ENCODE measurements around the gene SCLY.

Gene SCLY

DNA sequence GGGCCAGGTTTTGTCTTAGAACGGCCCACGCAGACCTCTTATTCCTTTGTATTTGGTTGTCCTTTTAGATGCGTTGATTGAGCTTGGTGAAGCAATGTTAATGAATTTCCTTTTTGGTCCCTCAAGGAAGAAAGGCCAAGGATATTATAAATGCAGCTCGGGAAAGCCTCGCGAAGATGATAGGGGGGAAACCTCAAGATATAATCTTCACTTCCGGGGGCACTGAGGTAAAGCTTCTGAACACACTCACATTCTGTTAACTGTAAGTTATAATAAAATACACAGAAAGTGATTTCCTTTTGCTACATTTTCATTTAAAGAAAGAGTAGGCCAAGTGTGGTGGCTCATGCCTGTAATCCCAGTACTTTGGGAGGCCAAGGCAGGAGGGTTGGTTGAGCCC lies 7.1 kb downstream of the SCLY start:
- TF ChIP-seq, protein P1, sequence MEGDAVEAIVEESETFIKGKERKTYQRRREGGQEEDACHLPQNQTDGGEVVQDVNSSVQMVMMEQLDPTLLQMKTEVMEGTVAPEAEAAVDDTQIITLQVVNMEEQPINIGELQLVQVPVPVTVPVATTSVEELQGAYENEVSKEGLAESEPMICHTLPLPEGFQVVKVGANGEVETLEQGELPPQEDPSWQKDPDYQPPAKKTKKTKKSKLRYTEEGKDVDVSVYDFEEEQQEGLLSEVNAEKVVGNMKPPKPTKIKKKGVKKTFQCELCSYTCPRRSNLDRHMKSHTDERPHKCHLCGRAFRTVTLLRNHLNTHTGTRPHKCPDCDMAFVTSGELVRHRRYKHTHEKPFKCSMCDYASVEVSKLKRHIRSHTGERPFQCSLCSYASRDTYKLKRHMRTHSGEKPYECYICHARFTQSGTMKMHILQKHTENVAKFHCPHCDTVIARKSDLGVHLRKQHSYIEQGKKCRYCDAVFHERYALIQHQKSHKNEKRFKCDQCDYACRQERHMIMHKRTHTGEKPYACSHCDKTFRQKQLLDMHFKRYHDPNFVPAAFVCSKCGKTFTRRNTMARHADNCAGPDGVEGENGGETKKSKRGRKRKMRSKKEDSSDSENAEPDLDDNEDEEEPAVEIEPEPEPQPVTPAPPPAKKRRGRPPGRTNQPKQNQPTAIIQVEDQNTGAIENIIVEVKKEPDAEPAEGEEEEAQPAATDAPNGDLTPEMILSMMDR (IDR thresholded peaks at IDR 0.05; ENCODE audit: low read depth, low read length): no peak
- H3K4me3 ChIP-seq (replicated peaks in 1 of 2; ENCODE audit: low read depth in 2 of 2, low read length in 2 of 2): no peak overlapping the region
- DNase-seq (ENCODE audit: low read depth in 2 of 2): no peak

DNA sequence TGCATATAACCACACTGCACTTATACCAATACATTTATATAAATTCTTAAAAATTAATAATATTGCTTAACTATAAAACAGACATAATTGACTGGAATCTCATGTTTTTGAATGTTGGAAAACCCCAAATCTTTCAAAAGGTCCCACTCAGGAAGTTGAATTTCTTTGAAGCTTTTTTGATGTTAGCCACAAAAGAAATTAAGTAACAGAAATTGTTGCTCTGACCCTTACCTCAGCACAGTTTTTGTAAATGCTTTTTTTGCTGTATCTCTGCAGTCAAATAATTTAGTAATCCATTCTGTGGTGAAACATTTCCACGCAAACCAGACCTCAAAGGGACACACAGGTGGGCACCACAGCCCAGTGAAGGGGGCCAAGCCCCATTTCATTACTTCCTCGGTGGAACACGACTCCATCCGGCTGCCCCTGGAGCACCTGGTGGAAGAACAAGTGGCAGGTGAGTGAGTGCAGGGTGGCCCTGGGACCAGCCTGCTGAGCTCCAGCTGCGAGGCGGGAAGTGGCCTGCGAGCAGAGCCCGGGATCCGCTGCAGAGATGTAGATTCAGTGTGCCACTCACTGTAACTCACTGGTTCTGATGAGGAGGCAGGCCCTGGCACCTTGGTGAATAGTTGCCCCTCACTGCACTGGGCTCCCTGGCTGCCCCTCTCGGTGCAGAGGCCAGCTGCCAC lies 8.4 kb downstream of the SCLY start:
- TF ChIP-seq, protein P1 (IDR thresholded peaks at IDR 0.05; ENCODE audit: low read depth, low read length): no peak
- H3K4me3 ChIP-seq (replicated peaks in 1 of 2; ENCODE audit: low read depth in 2 of 2, low read length in 2 of 2): no peak overlapping the region
- no peak for DNase-seq (ENCODE audit: low read depth in 2 of 2)

DNA sequence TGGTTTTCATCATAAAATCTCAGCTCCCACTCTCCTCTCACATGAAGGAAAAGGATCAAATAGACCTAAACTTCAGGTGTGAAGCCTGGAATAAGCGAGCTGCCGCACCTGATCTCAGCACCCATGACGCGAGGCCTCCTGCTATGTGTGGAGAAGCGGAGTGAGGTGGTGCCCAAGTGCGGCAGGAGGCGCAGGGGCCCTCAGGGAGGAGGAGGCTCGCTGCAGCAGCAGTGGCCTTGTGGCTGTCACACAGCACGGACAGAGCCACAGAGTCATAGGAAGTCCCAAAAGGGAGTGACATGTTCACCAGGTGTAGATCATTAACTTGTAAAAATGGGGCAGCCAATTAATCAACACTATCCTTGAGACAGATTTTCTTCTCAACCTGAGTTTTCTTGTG lies 9.1 kb downstream of the SCLY start:
- TF ChIP-seq, protein P1 (IDR thresholded peaks at IDR 0.05; ENCODE audit: low read depth, low read length): no peak
- no peak for DNase-seq (ENCODE audit: low read depth in 2 of 2)

GRCh38 chr2:238075397-238075796 lies 14.6 kb downstream of the SCLY start:
- DNase-seq (ENCODE audit: low read depth in 2 of 2): no peak
- TF ChIP-seq, protein P1 (IDR thresholded peaks at IDR 0.05; ENCODE audit: low read depth, low read length): no peak
- H3K4me3 ChIP-seq (replicated peaks in 1 of 2; ENCODE audit: low read depth in 2 of 2, low read length in 2 of 2): no peak overlapping the region

More for the DNA sequence above, 9.1 kb downstream of the SCLY start:
- no peak overlapping the region for H3K4me3 ChIP-seq (replicated peaks in 1 of 2; ENCODE audit: low read depth in 2 of 2, low read length in 2 of 2)

DNA sequence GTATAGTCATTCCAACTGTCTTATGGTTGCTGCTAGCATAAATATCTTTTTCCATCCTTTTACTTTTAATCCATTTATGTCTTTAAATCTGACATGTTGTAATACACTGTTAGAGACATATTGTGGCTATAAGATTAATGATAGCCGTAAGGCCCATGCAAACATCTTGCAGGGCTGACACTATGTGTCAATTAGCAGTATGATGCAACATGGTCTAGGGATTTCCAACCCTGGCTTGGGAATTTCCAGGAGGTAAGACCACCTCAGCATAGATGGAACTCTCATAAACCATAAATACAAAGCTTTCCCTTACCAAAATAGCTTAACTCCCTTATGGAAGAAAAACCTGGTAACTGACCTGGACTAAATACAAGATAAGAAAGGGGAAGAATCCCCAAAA lies 16.5 kb downstream of the SCLY start:
- TF ChIP-seq, protein P1 (IDR thresholded peaks at IDR 0.05; ENCODE audit: low read depth, low read length): no peak
- no peak for DNase-seq (ENCODE audit: low read depth in 2 of 2)
- H3K4me3 ChIP-seq (replicated peaks in 1 of 2; ENCODE audit: low read depth in 2 of 2, low read length in 2 of 2): no peak overlapping the region

GRCh38 chr2:238079874-238080327 lies 19.1 kb downstream of the SCLY start:
- DNase-seq (ENCODE audit: low read depth in 2 of 2): no peak
- TF ChIP-seq, protein P1 (IDR thresholded peaks at IDR 0.05; ENCODE audit: low read depth, low read length): no peak

DNA sequence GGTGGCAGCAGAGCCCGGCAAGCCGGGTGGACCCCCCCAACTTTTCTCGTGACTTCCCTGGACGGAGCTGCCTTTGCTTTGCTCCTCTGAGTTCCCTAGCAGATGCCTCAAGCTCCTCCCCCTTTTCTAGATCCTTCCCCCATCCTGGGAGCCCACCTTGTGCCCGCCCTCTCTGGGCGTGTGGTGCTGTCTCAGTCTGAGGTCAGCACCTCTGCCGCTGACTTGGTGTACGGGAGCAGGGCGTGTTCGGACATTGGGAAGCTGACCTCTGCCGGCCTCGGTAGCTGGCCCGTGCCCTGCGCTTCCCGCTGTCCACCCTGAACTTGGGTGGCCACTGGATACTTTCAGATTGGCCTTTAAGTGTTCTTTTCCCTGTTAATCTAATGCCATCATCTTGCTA lies 19.7 kb downstream of the SCLY start:
- DNase-seq (ENCODE audit: low read depth in 2 of 2): no peak
- TF ChIP-seq, protein P1 (IDR thresholded peaks at IDR 0.05; ENCODE audit: low read depth, low read length): no peak
- H3K4me3 ChIP-seq (replicated peaks in 1 of 2; ENCODE audit: low read depth in 2 of 2, low read length in 2 of 2): no peak overlapping the region

More at GRCh38 chr2:238079874-238080327, 19.1 kb downstream of the SCLY start:
- H3K4me3 ChIP-seq (replicated peaks in 1 of 2; ENCODE audit: low read depth in 2 of 2, low read length in 2 of 2): no peak overlapping the region
